GDM1 (cell line): ENCODE measurements around the gene TGFBR3L.
"Not testable (repeated sequence)": the region's sequence is repeated elsewhere in the genome, so short reads cannot be mapped to it uniquely, and the experiment has no call there.

ENCODE experiments used
- DNase-seq: peaks from one replicate; lab custom pipeline; 2025; lab: John Stamatoyannopoulos, UW

Gene TGFBR3L

GRCh38 chr19:7961082-7961481 lies 46.5 kb downstream of the TGFBR3L start:
- not testable (repeated sequence) for DNase-seq

- DNase-seq, result no peak
Measured at GRCh38 chr19:7961920-7962626, 47.4 kb downstream of the TGFBR3L start.

DNA sequence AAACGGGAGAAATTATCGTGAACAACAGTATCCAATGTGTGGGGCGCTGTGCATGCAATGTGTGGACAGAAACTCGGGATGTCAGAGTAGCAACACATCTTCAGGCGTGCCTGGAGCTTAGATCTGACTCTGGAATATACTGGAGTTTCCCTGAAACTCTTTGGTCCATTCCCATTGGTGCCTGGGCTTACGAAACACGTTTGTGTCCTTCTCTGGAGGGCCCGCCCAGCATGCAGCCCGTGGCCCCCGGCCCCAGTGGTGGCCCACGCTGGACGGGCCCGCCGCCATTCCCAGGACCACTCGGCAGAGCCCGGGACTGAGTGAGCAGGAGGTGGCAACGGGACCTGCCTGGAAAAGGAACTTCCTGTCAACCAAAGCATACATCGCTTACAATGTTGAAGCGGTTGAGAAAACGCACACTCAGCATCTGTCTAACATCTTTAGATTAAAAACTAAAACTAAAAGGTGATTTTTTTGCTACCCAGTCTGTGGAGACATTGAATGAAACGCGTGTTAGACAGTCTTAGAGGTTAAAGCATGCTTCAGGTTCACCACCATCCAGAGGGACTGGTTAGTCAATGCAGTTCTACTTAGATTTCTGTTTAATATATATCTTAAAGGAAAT lies 48.1 kb downstream of the TGFBR3L start:
- DNase-seq, result no peak

- DNase-seq, result no peak
Measured at GRCh38 chr19:7963566-7963965, 48.9 kb downstream of the TGFBR3L start.

GRCh38 chr19:7965259-7965841 lies 50.7 kb downstream of the TGFBR3L start:
- no peak for DNase-seq

- DNase-seq, result no peak
Measured at GRCh38 chr19:7965921-7966665, 51.5 kb downstream of the TGFBR3L start.

DNA sequence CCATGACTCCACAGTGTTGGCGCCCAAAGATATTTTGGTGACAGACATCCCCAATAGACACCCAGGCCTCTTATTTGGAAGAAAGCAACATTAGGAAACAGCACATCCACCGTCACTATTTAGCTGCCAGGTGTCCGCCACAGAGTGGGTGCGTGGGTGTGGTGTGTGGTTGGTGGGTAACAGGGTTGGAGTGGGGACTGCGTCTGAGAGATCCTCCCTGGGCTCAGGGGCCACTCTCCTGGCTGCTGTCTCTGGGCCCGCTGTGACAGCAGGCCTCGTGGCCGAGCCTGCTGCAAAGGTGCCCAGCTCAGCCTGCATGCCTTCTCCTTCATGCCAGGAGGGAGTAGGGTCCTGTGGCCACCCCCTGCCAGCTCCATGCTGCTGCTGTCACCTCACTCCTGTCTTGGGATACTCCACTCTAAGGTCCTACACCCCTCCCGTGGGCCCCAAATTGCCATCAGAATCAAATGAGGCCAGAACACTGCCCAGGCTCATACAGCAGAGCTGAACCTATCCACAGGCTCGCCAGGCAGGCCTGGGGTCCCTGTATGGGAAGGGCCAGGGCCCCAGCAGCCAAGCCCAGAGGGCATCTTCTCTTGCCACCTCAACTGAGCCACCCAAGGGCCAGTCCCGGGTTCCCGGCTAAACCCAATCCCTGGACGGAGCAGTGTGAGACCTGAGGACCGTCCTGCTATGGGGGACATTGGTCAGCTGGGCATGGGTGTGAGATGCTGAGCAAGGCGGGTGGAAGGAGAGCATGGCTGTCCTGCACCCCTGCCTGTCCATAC lies 53.6 kb downstream of the TGFBR3L start:
- no peak for DNase-seq
